Lower lobe of right lung (tissue), 2 donors: ENCODE results near the gene NDUFA3. TPM values are rescaled to one million over a fixed set of nuclear protein-coding genes. Genes with fewer than 3 reads are reported as not detected.

Experiments used
- ATAC-seq, 2 donors: fragments of 200-7000 bp; cut with Tn5 transposase; one replicate each; pipeline ENCODE4 v1.9.1; 2020 to 2022; ENCODE audit warnings: mild to moderate bottlenecking in 2 of 2, moderate library complexity in 2 of 2
- DNase-seq: peaks from one replicate; pipeline ENCODE4 v3.0.0-alpha.2; 2020
- H3K27ac ChIP-seq: fragments of 200-600 bp; one replicate; pipeline ENCODE4 v1.8.0; 2022
- H3K27me3 ChIP-seq: fragments of 200-600 bp; one replicate; pipeline ENCODE4 v1.8.0; 2022; ENCODE audit warnings: low read depth
- H3K36me3 ChIP-seq: fragments of 200-600 bp; one replicate; pipeline ENCODE4 v1.8.0; 2022; ENCODE audit warnings: mild to moderate bottlenecking
- H3K4me1 ChIP-seq: fragments of 200-600 bp; one replicate; pipeline ENCODE4 v1.8.0; 2022
- H3K4me3 ChIP-seq: fragments of 200-600 bp; one replicate; pipeline ENCODE4 v1.8.0; 2022; ENCODE audit warnings: mild to moderate bottlenecking
- H3K9me3 ChIP-seq: fragments of 200-600 bp; one replicate; pipeline ENCODE4 v1.8.0; 2022
- CTCF ChIP-seq: fragments of 200-600 bp; IDR thresholded peaks from one replicate; pipeline ENCODE4 v1.8.0; 2022; ENCODE audit warnings: antibody characterized with exemption, mild to moderate bottlenecking
- intact Hi-C: fragments of 100-400 bp; cut with DNase I; formaldehyde crosslinking; loops from one replicate; pipeline ENCODE4 v1.11.0; 2022
- total RNA-seq: library from RNA; stranded (reverse); fragmentation: NEBNext Ultra II Directional; extraction: Animal tissue kit (Norgen Biotek cat#: 25700); gene quantifications from one replicate; pipeline ENCODE4 v1.2.1, GENCODE V29; 2021
- donor health status: DM: no; HTN: yes; CAD: no; lungs with severe emphysema.

The NDUFA3 gene
- total RNA-seq, 1 donor from 2014 or later = 119 TPM

- peak; percentile 57 for DNase-seq
- H3K27me3 ChIP-seq = no peaks in the 10 kb centered on the region
- TF ChIP-seq CTCF = peak; percentile 7
- peak within 1 kb of the TSS; percentile 96 for H3K27ac ChIP-seq
- peak within 1 kb of the TSS; percentile 94 for H3K4me3 ChIP-seq
- H3K9me3 ChIP-seq = no peaks in the 10 kb centered on the region
- ATAC-seq = peak in 1 of 2 donors; percentile 4
- peaks cover 23% of the 10 kb centered on the region for H3K36me3 ChIP-seq
- H3K4me1 ChIP-seq = peaks cover 47% of the 10 kb centered on the region
- intact Hi-C loops = no loop called here
Measured at GRCh38 chr19:54137699-54138488, 35.2 kb downstream of the NDUFA3 start, which contains the start of gene CNOT3. CNOT3 (plus strand) TSS chr19:54137762; CDS start chr19:54142979, 5,217 bp downstream.

GRCh38 chr19:54138489-54139256, 36.0 kb downstream of the NDUFA3 start:
- TF ChIP-seq CTCF = no peak

DNA sequence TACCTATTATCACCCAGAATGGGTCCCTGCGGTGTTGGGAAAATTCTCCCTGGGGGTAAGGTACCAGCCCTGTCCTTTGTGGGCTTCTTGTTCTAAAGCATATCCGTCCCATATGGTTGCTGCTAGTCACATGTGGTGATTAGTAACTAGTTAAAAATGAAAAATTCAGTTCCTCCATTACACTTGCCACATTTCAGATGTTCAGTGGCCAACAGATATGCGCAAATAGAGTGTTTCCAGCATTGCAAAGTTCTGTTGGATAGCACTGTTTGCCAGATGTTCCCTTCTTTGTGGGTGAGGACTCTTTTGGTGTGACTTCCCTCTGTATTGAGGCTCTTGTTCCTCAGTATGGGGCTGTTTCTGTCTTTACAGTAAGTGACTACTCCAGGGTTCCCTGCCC, 38.7 kb downstream of the NDUFA3 start:
- TF ChIP-seq CTCF = no peak
- ATAC-seq = no peak
- peaks cover 58% of the 10 kb centered on the region for H3K36me3 ChIP-seq
- no peaks in the 10 kb centered on the region for H3K27me3 ChIP-seq
- intact Hi-C loops = no loop called here
- H3K9me3 ChIP-seq = no peaks in the 10 kb centered on the region
- no peak for DNase-seq
- H3K4me1 ChIP-seq = peaks cover 40% of the 10 kb centered on the region
- H3K4me3 ChIP-seq = no peak overlapping the region
- no peak overlapping the region for H3K27ac ChIP-seq

More at GRCh38 chr19:54138489-54139256, 36.0 kb downstream of the NDUFA3 start:
- Histone ChIP-seq H3K4me3 (peak overlapping the region; percentile 94), H3K4me1 (peaks cover 47% of the 10 kb centered on the region), H3K27ac (peak overlapping the region; percentile 96), H3K9me3 (no peaks in the 10 kb centered on the region), H3K27me3 (no peaks in the 10 kb centered on the region), H3K36me3 (peaks cover 31% of the 10 kb centered on the region)
- DNase-seq (no peak), ATAC-seq (no peak)
- intact Hi-C loops = no loop called here

DNA sequence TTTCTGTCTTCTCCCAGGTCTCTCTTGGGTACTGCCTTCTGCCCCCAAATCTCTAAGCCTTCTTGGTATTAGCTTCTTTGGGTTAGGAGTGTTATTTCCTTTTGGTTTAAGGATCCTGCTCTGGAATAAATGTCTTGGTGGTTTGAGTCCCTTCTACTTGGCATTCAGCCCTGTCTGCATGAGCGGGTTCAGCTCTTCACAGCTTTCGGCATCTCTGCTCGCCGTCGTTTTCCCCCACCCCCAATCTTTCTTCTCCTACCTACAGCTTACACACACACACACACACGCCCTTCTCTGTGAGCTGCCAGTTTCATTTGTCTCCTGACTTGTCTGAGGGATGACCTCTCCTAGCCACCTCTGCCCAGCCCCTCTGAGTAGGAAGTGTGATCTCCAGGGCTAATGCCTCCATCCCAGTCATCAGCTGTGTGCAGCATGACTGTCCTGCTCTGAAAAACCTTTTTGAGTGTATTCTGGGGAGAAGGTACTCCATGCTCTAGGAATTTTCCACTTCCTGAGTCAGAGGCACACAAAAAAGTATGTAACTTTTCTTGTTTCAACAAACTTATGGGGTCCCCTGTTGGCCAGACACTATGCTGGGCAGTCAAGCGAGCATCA, 39.6 kb downstream of the NDUFA3 start:
- Histone ChIP-seq H3K9me3 (no peaks in the 10 kb centered on the region), H3K27me3 (no peaks in the 10 kb centered on the region), H3K4me3 (no peak overlapping the region), H3K36me3 (peaks cover 67% of the 10 kb centered on the region), H3K27ac (no peak overlapping the region), H3K4me1 (peaks cover 36% of the 10 kb centered on the region)
- DNase-seq (no peak), ATAC-seq (no peak)
- intact Hi-C loops = no loop called here
- no peak for TF ChIP-seq CTCF

- peaks cover 96% of the 10 kb centered on the region for H3K36me3 ChIP-seq
- intact Hi-C loops = no loop called here
- no peak for TF ChIP-seq CTCF
- no peak for DNase-seq
- no peak for ATAC-seq
- H3K27me3 ChIP-seq = no peaks in the 10 kb centered on the region
- H3K27ac ChIP-seq = no peak overlapping the region
- H3K4me1 ChIP-seq = peaks cover 13% of the 10 kb centered on the region
- no peaks in the 10 kb centered on the region for H3K9me3 ChIP-seq
- H3K4me3 ChIP-seq = no peak overlapping the region
Measured at GRCh38 chr19:54145541-54146158, 43.0 kb downstream of the NDUFA3 start.
